MCF 10A (cell line): ENCODE data around the gene PPEF2. TPM values are rescaled to one million over a fixed set of nuclear protein-coding genes. Genes with fewer than 3 reads are reported as not detected.

ENCODE experiments used
- BruUV-seq: library from RNA; stranded (reverse); fragments of 400-500 nt; replicated peaks from 2 replicates; lab custom pipeline; 2021; lab: Mats Ljungman, UMichigan
- CTCF ChIA-PET: fragments of 300-600 bp; sonication (Branson Sonifier 250); formaldehyde crosslinking; extraction: SDS; loops from one replicate; lab custom pipeline; 2021; ENCODE audit warnings: antibody characterized with exemption, inconsistent platforms; lab: Yijun Ruan, JAX
- POLR2A ChIA-PET: fragments of 300-600, 350-650 bp; sonication (Branson Sonifier 250); formaldehyde crosslinking; extraction: SDS; loops from one replicate; lab custom pipeline; 2020; ENCODE audit warnings: antibody characterized with exemption, inconsistent platforms; lab: Yijun Ruan, JAX
- DNase-seq: peaks from one replicate; pipeline ENCODE4 v3.0.0-alpha.2; 2018; ENCODE audit not compliant: unreplicated experiment
- H3K27ac Mint-ChIP-seq: one replicate; pipeline ENCODE4 v1.8.0; 2022; ENCODE audit warnings: mild to moderate bottlenecking, low read depth, mixed read lengths; ENCODE audit not compliant: unreplicated experiment
- H3K27me3 Mint-ChIP-seq: one replicate; pipeline ENCODE4 v1.8.0; 2022; ENCODE audit warnings: mixed read lengths; ENCODE audit not compliant: insufficient read depth, unreplicated experiment
- H3K36me3 Mint-ChIP-seq: one replicate; pipeline ENCODE4 v1.8.0; 2022; ENCODE audit warnings: mild to moderate bottlenecking, moderate library complexity, mixed read lengths; ENCODE audit not compliant: insufficient read depth, unreplicated experiment
- H3K4me1 Mint-ChIP-seq: one replicate; pipeline ENCODE4 v1.8.0; 2022; ENCODE audit warnings: mixed read lengths; ENCODE audit not compliant: insufficient read depth, unreplicated experiment
- H3K4me3 Mint-ChIP-seq: one replicate; pipeline ENCODE4 v1.8.0; 2022; ENCODE audit warnings: mild to moderate bottlenecking, moderate library complexity, mixed read lengths; ENCODE audit not compliant: unreplicated experiment
- H3K9me3 Mint-ChIP-seq: one replicate; pipeline ENCODE4 v1.8.0; 2022; ENCODE audit warnings: mixed read lengths; ENCODE audit not compliant: unreplicated experiment
- intact Hi-C: fragments of 100-400 bp; cut with micrococcal nuclease; formaldehyde crosslinking; loops from 2 replicates; pipeline ENCODE4 v1.14.1; 2022
- total RNA-seq: library from RNA; stranded (reverse); gene quantifications from 2 replicates; pipeline ENCODE4 v1.2.3, GENCODE V29; 2022
- TF ChIP-seq, protein P1 (sequence below): fragments of 200-600 bp; IDR thresholded peaks from one replicate; pipeline ENCODE4 v1.8.0; 2022; ENCODE audit warnings: antibody characterized with exemption, mild to moderate bottlenecking; ENCODE audit not compliant: unreplicated experiment

The PPEF2 gene
- total RNA-seq, 1 experiment from 2014 or later, result not detected

DNA sequence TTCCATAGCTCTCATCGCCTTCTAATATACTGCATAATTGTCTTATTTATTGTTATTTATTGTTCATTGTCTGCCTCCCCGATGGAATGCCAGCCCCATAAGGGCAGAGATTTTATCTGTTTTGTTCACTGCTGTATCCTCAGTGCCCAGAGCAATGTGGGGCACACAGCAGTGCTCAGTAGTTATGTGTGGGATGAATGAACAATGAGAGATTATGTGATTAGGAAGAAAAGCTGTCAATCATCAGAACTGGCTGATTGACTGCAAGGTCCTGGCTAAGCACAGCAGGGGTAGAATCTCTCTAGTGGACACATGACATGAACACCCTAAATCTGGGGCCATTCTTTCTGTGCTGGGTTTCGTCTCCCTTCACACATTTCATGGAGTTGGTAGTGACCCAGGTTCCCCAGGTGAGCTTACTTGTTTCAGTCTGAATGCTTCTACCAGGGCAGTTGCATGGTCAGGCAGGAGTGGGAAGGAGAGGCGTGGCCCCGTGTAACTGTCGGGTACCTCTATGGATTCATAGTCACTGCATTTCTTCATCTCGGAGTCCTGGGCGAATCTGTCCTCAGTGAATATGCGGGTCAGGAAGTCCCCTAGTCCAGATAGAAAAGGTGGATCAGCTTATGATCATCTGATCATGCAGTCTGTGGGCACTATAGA, 12.6 kb downstream of the PPEF2 start:
- CTCF ChIA-PET, result no interaction called here

DNA sequence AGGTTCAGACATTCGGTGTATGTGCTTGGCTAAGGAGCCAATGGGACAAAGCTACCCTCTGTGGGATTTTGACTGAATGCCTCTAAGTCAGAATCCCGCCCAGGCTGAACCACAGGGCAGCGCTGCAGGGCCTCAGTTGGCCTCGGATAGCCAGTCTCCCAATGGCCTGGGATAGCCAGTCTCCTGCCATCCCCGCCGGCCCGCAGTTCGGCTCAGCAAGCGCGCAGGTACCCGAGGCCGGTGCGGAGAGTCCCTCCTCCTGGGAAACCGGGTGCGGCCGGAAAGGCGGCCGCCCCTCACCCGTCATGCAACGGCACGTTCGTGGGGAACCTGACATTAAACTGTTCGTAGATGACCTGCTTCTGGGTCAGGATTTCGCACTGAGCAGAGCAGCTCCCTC, 16.1 kb downstream of the PPEF2 start:
- Mint-ChIP-seq H3K9me3 (no peaks in the 10 kb centered on the region), H3K4me1 (peaks cover 6% of the 10 kb centered on the region), H3K27ac (no peak overlapping the region), H3K27me3 (peaks cover 20% of the 10 kb centered on the region), H3K4me3 (no peak overlapping the region), H3K36me3 (no peaks in the 10 kb centered on the region)
- no peak for DNase-seq
- no TSS peak for BruUV-seq
- TF ChIP-seq, protein P1, sequence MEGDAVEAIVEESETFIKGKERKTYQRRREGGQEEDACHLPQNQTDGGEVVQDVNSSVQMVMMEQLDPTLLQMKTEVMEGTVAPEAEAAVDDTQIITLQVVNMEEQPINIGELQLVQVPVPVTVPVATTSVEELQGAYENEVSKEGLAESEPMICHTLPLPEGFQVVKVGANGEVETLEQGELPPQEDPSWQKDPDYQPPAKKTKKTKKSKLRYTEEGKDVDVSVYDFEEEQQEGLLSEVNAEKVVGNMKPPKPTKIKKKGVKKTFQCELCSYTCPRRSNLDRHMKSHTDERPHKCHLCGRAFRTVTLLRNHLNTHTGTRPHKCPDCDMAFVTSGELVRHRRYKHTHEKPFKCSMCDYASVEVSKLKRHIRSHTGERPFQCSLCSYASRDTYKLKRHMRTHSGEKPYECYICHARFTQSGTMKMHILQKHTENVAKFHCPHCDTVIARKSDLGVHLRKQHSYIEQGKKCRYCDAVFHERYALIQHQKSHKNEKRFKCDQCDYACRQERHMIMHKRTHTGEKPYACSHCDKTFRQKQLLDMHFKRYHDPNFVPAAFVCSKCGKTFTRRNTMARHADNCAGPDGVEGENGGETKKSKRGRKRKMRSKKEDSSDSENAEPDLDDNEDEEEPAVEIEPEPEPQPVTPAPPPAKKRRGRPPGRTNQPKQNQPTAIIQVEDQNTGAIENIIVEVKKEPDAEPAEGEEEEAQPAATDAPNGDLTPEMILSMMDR, result no peak
- CTCF ChIA-PET, result interaction anchor here (0.6 to 2.0 kb wide), 2 partner anchors 9 to 156 kb away, joined by 5 to 11 read pairs; no protein-coding TSS in a partner anchor
- POLR2A ChIA-PET, result no interaction called here
- intact Hi-C loops, result no loop called here

More for the DNA sequence above, 12.6 kb downstream of the PPEF2 start:
- H3K27me3 Mint-ChIP-seq, result peaks cover 20% of the 10 kb centered on the region
- no peaks in the 10 kb centered on the region for H3K36me3 Mint-ChIP-seq
- TF ChIP-seq, protein P1, result no peak
- H3K4me3 Mint-ChIP-seq, result no peak overlapping the region
- POLR2A ChIA-PET, result interaction anchor here (0.8 kb wide), 1 partner anchor 259 kb away, joined by 4 read pairs; the partner anchor contains the start of gene NUP54
- DNase-seq, result no peak
- intact Hi-C loops, result no loop called here
- H3K9me3 Mint-ChIP-seq, result no peaks in the 10 kb centered on the region
- BruUV-seq, result no TSS peak
- H3K27ac Mint-ChIP-seq, result no peak overlapping the region
- peaks cover 6% of the 10 kb centered on the region for H3K4me1 Mint-ChIP-seq

DNA sequence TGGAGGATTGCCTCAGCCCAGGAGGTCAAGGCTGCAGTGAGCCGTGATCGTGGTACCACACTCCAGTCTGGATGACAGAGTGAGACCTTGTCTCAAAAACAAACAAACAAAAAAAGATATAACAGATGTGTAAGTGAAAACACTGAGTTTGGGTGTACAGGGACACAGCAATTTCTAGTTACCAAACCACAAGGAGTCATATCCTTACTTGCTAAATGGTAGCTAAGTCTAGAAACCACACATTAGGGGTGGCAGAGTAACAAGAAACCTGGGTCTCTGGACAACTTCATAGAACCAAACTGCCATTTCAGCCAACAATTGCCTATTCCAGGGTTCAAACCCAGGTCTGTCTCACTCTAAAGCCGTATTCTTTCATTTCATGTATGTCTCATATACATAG, 20.8 kb downstream of the PPEF2 start:
- H3K27ac Mint-ChIP-seq, result no peak overlapping the region
- ChIA-PET POLR2A (no interaction called here), CTCF (interaction anchor here (0.6 to 2.0 kb wide), 2 partner anchors 15 to 207 kb away, joined by 4 to 12 read pairs; no protein-coding TSS in a partner anchor)
- no peaks in the 10 kb centered on the region for H3K9me3 Mint-ChIP-seq
- no peak overlapping the region for H3K4me3 Mint-ChIP-seq
- BruUV-seq, result no TSS peak
- H3K36me3 Mint-ChIP-seq, result no peaks in the 10 kb centered on the region
- TF ChIP-seq, protein P1, result no peak
- H3K4me1 Mint-ChIP-seq, result no peaks in the 10 kb centered on the region
- DNase-seq, result no peak
- peaks cover 28% of the 10 kb centered on the region for H3K27me3 Mint-ChIP-seq
- intact Hi-C loops, result no loop called here

GRCh38 chr4:75880278-75880677, 22.0 kb downstream of the PPEF2 start:
- intact Hi-C loops, result no loop called here
- TF ChIP-seq, protein P1, result no peak
- Mint-ChIP-seq H3K27me3 (peaks cover 31% of the 10 kb centered on the region), H3K4me3 (no peak overlapping the region), H3K4me1 (no peaks in the 10 kb centered on the region), H3K27ac (no peak overlapping the region), H3K9me3 (no peaks in the 10 kb centered on the region), H3K36me3 (no peaks in the 10 kb centered on the region)
- BruUV-seq, result no TSS peak
- CTCF ChIA-PET, result no interaction called here
- POLR2A ChIA-PET, result no interaction called here
- no peak for DNase-seq
